Suprapubic skin (tissue), 4 donors: ENCODE data around the gene BAIAP2L1. TPM values are rescaled to one million over a fixed set of nuclear protein-coding genes. Genes with fewer than 3 reads are reported as not detected.

Experiments used
- DNase-seq, 2 donors: peaks; one replicate each; pipeline ENCODE4 v3.0.0-alpha.2; 2019; ENCODE audit warnings: low spot score in 2 of 2
- H3K27ac ChIP-seq: fragments of 200-600 bp; sonication (generic); one replicate; pipeline ENCODE4 v1.5.1; 2019
- H3K27me3 ChIP-seq: fragments of 200-600 bp; sonication (generic); one replicate; pipeline ENCODE4 v1.5.1; 2019
- H3K36me3 ChIP-seq: fragments of 200-600 bp; sonication (generic); one replicate; pipeline ENCODE4 v1.5.1; 2019
- H3K4me1 ChIP-seq: fragments of 200-600 bp; sonication (generic); one replicate; pipeline ENCODE4 v1.5.1; 2019
- H3K4me3 ChIP-seq: fragments of 200-600 bp; sonication (generic); one replicate; pipeline ENCODE4 v1.5.1; 2019; ENCODE audit warnings: mild to moderate bottlenecking
- H3K9me3 ChIP-seq: fragments of 200-600 bp; sonication (generic); one replicate; pipeline ENCODE4 v1.5.1; 2019
- CTCF ChIP-seq, 2 donors: fragments of 200-600 bp in 1 of 2; fragments of 450-650 bp in 1 of 2; sonication (generic) in 1 of 2; IDR thresholded peaks; one replicate each; pipeline ENCODE4 v1.5.1; 2016 to 2019; ENCODE audit warnings: antibody characterized with exemption in 2 of 2, mild to moderate bottlenecking in 1 of 2, moderate library complexity in 1 of 2
- EP300 ChIP-seq: sonication (generic); formaldehyde crosslinking; IDR thresholded peaks from one replicate; pipeline ENCODE4 v1.6.1; 2017; ENCODE audit warnings: antibody characterized with exemption
- POLR2A ChIP-seq, 2 donors: fragments of 450-650 bp; IDR thresholded peaks; one replicate each; pipeline ENCODE4 v1.6.1; 2017; ENCODE audit warnings: antibody characterized with exemption in 2 of 2, mild to moderate bottlenecking in 2 of 2, moderate library complexity in 2 of 2
- POLR2AphosphoS5 ChIP-seq, 3 donors: sonication (generic); formaldehyde crosslinking; IDR thresholded peaks; one replicate each; pipeline ENCODE4 v1.6.1; 2017; ENCODE audit warnings: antibody characterized with exemption in 3 of 3
- whole genome bisulfite sequencing: methylation state at CpG from one replicate; pipeline ENCODE4 v1.1.5; 2018; 5-methylcytosine and 5-hydroxymethylcytosine counted together
- total RNA-seq, 4 donors: library from RNA; depleted of rRNA; stranded (reverse); fragments of >200 nt; gene quantifications; one replicate each; pipeline ENCODE4 v1.1.0, GENCODE V29; 2016

The BAIAP2L1 gene
- total RNA-seq, 4 donors from 2014 or later = 24.3 to 28.2 (median 26.9) TPM

GRCh38 chr7:98355250-98355538 is 45.7 kb downstream of the BAIAP2L1 start:
- no peak for TF ChIP-seq POLR2AphosphoS5 (IDR thresholded peaks at IDR 0.05)
- no peak for TF ChIP-seq CTCF (IDR thresholded peaks at IDR 0.05)
- no peak for TF ChIP-seq EP300
- TF ChIP-seq POLR2A (IDR thresholded peaks at IDR 0.05) = no peak
- Histone ChIP-seq H3K36me3 (no peaks in the 10 kb centered on the region), H3K4me1 (peaks cover 30% of the 10 kb centered on the region), H3K27me3 (no peaks in the 10 kb centered on the region), H3K4me3 (no peak overlapping the region), H3K27ac (peak overlapping the region; percentile 80), H3K9me3 (no peaks in the 10 kb centered on the region)
- peak in 1 of 2 donors; percentile 50 for DNase-seq
- WGBS = 82% methylated on average over 6 of the region's 6 CpGs

DNA sequence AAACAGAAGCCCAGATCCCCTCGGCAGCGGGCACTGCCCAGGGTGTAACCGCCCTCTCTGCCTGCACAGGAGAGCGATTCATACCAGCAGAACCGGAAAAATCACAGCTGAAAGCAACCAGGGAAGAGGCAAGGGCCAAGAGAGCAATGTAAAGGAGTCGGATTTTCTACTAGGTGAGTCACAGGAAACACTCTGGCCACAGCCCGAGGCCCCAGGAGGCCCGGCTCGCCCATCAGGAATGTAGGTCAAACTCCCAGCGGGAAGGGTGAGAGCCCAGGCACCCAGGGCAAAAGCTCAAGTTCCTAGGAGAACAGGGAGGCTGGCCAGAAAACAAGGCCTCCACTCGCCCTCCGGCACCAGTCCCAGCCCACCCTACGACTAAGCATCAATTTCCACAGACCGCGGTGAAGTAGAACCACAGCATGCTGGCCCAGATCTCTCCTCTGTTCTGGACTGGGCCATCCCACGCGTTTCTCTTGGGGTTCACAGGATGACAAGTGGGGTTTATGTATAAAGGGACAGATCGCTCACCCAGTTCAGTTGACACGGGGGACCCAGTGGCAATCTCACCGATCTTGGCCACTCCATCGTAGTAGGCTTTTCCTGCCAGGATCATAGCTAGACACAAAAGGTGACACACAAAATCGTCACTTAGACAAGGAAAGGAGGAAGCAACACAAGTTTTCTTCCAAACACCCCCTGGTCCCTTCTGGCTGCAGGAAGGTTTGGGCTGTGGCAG is 46.2 kb downstream of the BAIAP2L1 start:
- Histone ChIP-seq H3K4me3 (no peak overlapping the region), H3K9me3 (no peaks in the 10 kb centered on the region), H3K36me3 (no peaks in the 10 kb centered on the region), H3K27ac (peak overlapping the region; percentile 80), H3K4me1 (peaks cover 27% of the 10 kb centered on the region), H3K27me3 (no peaks in the 10 kb centered on the region)
- WGBS = 55% methylated on average over 19 of the region's 22 CpGs
- TF ChIP-seq POLR2AphosphoS5 (IDR thresholded peaks at IDR 0.05) (no peak), CTCF (IDR thresholded peaks at IDR 0.05) (no peak), EP300 (no peak), POLR2A (IDR thresholded peaks at IDR 0.05) (no peak)
- DNase-seq = peak in 1 of 2 donors; percentile 77

DNA sequence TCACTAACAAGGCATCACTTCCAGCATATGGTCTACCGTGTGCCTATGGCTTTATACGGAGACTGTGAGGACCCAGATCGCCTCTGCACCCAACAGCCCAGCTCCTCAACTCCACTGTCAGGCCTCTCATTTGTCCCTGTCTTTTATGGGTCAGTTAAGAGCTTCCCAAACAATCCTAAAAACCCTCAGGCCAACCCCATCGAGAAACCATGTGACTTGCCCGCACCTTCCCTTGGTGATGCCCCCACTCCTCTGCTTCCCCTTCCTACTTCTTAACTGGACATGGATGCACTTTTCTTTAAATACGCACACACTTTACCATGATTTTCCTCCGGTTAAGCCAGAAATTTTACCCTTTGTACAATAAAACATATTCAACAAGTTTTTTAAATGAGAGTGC is 46.8 kb downstream of the BAIAP2L1 start:
- no peaks in the 10 kb centered on the region for H3K36me3 ChIP-seq
- TF ChIP-seq CTCF (IDR thresholded peaks at IDR 0.05) (no peak), EP300 (no peak), POLR2A (IDR thresholded peaks at IDR 0.05) (no peak), POLR2AphosphoS5 (IDR thresholded peaks at IDR 0.05) (no peak)
- H3K27ac ChIP-seq = peak overlapping the region; percentile 80
- H3K27me3 ChIP-seq = no peaks in the 10 kb centered on the region
- H3K9me3 ChIP-seq = no peaks in the 10 kb centered on the region
- DNase-seq = peak in 1 of 2 donors; percentile 34
- 63% methylated on average over 7 of the region's 7 CpGs for WGBS
- H3K4me3 ChIP-seq = no peak overlapping the region
- peaks cover 27% of the 10 kb centered on the region for H3K4me1 ChIP-seq

GRCh38 chr7:98352621-98353020 is 48.3 kb downstream of the BAIAP2L1 start:
- Histone ChIP-seq H3K4me3 (no peak overlapping the region), H3K36me3 (no peaks in the 10 kb centered on the region), H3K27ac (peak overlapping the region; percentile 6), H3K4me1 (peaks cover 22% of the 10 kb centered on the region), H3K9me3 (no peaks in the 10 kb centered on the region), H3K27me3 (no peaks in the 10 kb centered on the region)
- DNase-seq = no peak
- TF ChIP-seq POLR2A (IDR thresholded peaks at IDR 0.05) (no peak), CTCF (IDR thresholded peaks at IDR 0.05) (no peak), EP300 (no peak), POLR2AphosphoS5 (IDR thresholded peaks at IDR 0.05) (no peak)
- WGBS = 28% methylated on average over 4 of the region's 4 CpGs

DNA sequence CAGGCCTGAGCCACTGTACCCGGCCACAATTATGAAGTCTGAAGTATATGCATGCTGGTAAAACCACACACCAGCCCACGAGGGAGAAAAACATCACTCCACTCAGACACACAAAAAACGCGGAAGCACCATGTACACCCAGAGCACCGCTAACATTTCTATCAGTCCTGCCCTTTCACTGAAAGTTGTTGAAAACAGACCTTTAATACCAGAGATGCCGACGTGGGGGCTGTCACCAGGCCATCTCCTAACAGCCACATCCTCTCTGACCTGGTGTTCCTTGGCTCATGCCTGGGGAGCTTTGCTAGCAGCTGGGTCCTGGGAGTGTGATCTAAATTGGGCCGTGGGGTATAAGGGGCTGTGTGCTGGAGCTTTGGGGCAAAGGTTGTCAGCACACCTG is 49.8 kb downstream of the BAIAP2L1 start:
- TF ChIP-seq POLR2AphosphoS5 (IDR thresholded peaks at IDR 0.05) (no peak), POLR2A (IDR thresholded peaks at IDR 0.05) (no peak), CTCF (IDR thresholded peaks at IDR 0.05) (no peak), EP300 (no peak)
- Histone ChIP-seq H3K4me3 (no peak overlapping the region), H3K27ac (no peak overlapping the region), H3K9me3 (no peaks in the 10 kb centered on the region), H3K4me1 (peaks cover 19% of the 10 kb centered on the region), H3K27me3 (no peaks in the 10 kb centered on the region), H3K36me3 (no peaks in the 10 kb centered on the region)
- WGBS = 97% methylated on average over 8 of the region's 8 CpGs
- DNase-seq = peak in 1 of 2 donors; percentile 49
